Measurements from ENCODE around the gene LRRC8D.

The LRRC8D gene

GRCh38 chr1:89807503-89807902 lies 13.3 kb upstream of the LRRC8D start:
- no peak for DNase-seq (ENCODE audit: low spot score)

DNA sequence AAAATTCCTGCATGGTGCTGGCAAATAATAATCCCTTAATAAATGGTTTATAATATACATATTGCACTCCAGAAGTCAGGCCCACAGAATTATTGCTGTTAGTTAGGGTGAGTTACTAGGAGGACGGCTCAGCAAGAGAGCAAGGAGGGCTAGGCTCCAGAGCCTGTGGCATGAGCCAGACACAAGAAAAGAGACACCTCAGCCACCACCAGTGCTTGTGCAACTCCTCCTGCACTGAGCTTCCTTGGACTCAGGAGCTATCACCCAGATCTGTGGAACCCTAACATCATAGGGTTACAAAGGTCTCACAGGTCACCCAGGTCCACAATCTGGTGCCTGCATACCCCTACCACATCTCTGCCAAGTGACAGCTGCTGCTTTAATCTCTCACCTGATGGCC lies 12.8 kb upstream of the LRRC8D start:
- no peak for DNase-seq (ENCODE audit: low spot score)

DNA sequence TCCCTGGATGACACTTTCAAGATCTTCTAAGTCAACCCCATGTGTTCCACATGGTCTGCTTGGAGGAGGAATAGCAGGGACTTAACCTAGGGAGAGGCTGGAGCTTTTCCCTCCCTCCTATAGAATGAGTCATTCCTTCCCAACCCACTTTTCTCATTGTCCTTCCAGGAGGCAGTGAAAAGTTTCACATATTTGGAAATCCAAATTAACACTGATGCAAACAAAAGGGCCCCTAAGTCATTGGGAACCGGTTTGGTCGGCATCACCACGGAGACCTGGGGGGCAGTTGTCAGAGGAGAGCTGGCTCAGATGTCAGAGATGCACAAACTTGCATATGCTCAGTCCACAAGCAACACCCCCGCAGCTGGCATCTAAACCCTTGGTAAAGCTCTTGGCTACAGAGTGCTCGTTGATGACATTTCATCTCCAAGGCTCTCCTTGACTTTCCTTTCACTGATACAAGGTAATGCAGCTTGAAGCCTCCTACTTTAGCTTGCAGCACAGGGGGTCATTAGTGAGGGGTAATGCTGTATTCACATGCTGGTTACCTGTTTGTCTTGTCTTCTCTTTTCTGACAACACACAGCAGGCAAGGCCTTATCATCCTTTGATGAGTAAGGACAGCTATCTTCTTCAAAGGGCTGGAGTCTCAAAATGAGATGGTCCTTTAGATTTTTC lies 12.3 kb upstream of the LRRC8D start:
- DNase-seq (ENCODE audit: low spot score): no peak

DNA sequence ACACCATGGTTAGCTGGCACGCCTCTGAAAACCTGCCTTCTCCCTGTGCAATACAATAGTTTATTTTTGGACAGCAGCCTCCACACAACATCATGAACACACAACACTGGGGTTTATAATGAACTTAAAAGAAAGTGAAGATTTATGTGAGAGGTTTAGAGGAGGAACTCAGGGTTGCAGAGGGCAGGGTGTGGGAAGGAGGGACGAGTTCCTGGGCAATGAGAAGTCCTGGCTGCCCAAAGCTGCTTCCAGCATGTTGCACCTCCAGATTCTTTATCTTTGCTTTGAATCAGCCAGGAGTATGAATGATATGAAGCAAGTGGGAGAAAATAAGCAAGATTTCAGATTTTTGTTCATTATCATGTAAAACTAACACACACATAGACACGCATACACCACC lies 11.3 kb upstream of the LRRC8D start:
- DNase-seq (ENCODE audit: low spot score): no peak

GRCh38 chr1:89810302-89810701 lies 10.5 kb upstream of the LRRC8D start:
- no peak for DNase-seq (ENCODE audit: low spot score)

DNA sequence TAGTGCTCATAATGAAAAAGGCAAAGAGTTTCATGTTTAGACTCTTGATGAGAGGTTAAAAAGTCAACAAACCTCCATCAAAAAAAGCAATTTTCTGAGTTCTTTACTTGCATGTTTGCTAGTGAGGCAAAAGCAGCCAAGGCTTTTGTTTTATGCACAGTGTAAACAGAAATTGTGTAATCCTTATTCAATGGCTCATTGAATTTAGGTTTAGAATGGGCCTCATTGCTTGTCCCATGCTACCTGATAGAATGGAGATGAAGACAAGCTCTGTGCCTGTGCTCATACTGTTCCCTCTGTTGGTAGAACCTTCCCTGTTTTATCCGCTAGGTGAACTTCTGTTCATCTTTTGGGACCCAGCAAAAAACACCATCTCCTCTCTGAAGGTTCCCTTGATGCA lies 10.0 kb upstream of the LRRC8D start:
- no peak for DNase-seq (ENCODE audit: low spot score)

DNA sequence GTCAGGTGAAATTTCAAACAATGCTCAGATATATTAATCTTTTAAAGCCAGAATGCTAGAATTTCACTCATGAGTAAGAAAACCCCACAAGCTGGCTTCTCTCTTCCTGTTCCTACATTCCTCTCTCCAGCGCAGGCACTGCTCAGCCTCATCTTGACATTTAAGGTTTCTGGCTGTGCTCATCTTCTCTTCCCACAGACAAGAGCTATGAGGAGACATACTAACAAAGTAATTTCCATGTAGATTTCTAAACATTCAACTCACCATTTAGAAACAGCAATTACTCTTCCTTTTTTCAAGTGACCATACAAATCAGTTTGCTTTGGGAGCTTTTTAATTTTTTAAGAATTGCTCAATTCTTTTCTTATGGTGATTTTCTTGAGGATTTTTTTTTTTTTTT lies 7.8 kb upstream of the LRRC8D start:
- DNase-seq (ENCODE audit: low spot score): no peak

DNA sequence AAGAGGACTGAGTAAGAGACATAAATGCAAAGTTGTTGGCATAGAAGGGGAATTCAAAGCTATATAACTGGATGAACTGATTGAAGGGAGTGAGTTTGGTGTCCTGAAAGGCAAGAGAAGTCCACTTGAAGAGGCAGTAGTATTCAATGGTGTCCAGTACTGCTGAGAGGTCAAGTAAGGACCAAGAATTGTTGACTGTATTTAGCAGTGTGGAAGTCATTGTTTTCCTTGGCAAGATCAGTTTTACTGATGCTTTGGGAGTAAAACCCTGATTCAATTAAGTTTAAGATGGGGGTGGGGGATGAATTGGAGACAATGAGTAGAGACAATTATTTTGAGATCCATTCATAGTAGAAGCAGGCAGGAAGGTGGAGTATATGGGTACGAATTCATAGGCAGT lies 5.8 kb upstream of the LRRC8D start:
- no peak for DNase-seq (ENCODE audit: low spot score)

GRCh38 chr1:89815611-89816010 lies 5.2 kb upstream of the LRRC8D start:
- DNase-seq (ENCODE audit: low spot score): no peak

DNA sequence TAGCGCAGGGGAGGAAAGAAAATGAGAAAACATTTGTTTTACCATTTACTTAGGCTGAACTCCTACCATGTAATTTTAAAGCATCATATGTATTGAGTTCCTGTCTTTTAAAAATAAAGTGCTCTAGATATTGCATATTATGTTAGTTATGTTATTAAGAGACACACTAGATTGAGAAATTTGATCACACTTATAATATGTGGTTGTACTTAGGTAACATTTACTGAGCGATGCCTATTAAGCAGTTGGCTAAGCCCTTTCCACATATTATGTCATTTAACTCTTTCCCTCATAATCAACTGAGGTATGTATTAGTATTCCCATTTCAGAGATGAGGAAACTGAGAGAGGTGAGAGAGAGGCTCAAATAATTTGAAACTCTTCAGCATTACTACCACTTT lies 4.5 kb upstream of the LRRC8D start:
- DNase-seq (ENCODE audit: low spot score): no peak

GRCh38 chr1:89821322-89822108 lies 683 bp downstream of the LRRC8D start:
- DNase-seq (ENCODE audit: low spot score): peak; percentile 85

DNA sequence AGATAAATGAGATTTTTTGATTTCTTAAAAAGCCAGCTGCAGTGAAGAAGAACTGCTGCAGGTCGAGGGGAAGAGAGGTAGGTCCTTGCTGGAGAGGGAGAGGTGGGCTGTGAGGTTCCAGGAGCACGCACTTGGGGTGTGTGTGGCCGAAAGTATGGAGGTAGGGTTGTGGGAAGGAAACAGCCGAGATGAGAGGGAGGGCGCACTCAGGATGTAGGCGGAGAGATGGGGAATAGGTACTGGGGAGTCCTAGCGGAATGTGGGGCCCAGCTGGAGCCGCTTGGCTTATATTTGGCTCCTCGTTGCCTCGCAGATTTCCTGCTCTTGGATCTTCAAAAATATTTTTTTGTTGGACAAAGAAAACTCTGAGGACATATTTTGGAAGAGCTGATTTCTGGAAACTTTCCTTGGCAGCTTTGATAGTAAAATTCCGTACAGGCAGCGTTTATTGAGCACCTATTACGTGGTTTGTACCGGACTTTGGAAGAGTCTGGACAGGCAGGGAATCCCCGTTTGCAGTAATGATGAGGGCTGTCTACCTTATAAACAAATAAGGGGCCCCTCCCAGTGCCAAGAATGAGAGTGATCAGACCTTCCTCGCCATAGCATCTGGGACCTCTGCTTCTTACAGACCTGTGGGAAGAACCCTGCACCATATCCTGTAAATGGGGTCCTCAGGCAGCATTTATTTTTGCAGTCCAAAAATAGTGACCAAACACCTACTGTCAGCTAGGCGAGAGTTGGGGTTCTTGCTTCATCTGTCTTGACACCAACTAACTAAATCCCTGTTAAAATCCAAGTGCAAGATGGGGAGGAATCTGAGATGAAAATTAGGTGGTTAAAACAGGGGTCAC lies 1.5 kb downstream of the LRRC8D start:
- peak; percentile 45 for DNase-seq (ENCODE audit: low spot score)

DNA sequence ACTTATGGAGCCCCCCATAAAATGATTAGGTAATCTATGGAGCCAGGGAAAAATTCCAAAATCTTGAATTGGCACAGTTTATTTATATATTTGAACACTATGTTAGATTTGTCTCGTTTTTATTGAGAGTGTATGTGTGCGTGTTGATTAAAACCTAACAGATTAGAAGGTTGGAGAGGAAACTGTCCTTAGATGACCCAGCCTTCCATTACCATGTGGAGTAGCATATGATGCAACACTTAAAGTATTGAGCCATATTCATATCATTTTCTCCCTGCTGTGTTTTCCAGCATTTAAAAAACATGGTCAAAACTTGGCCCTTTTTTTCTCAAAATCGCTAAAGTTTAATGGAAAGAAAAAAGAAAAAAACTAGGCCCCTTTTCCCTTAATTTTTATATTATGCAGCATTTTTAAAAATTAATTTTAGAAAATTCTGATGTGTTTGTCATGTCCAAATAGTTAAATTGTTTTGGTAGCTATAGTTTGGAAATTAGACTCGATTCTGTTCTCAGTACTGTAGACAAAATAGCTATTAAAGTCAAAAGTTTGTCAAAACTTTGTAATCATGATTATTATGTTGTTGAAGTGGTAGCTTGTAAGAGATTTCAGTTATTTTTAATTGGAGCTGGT lies 2.3 kb downstream of the LRRC8D start:
- DNase-seq (ENCODE audit: low spot score): peak; percentile 42

- peak; percentile 26 for DNase-seq (ENCODE audit: low spot score)
Observed at GRCh38 chr1:89823679-89824292, 3.0 kb downstream of the LRRC8D start.

DNA sequence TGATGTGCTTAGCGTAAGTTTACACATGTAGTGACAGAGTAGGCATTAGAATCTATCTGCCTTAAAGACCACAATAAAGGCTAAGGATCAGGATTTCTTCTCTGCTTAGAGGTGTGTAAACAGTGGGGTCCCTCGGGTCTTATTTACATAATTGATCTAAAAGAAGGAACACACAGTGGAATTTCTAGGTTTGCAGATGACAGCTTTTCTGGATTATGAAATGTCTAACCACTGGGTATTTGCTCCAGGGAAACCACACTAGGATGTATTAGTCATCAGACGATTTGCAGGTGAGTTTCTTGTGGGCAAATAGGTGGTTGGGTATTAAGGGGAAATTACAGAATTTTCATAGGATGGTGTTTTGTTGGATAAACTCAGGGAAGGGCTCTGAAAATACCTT lies 5.8 kb downstream of the LRRC8D start:
- DNase-seq (ENCODE audit: low spot score): no peak

GRCh38 chr1:89827330-89827729 lies 6.5 kb downstream of the LRRC8D start:
- no peak for DNase-seq (ENCODE audit: low spot score)

GRCh38 chr1:89827902-89828301 lies 7.1 kb downstream of the LRRC8D start:
- no peak for DNase-seq (ENCODE audit: low spot score)

GRCh38 chr1:89829186-89829585 lies 8.4 kb downstream of the LRRC8D start:
- no peak for DNase-seq (ENCODE audit: low spot score)

DNA sequence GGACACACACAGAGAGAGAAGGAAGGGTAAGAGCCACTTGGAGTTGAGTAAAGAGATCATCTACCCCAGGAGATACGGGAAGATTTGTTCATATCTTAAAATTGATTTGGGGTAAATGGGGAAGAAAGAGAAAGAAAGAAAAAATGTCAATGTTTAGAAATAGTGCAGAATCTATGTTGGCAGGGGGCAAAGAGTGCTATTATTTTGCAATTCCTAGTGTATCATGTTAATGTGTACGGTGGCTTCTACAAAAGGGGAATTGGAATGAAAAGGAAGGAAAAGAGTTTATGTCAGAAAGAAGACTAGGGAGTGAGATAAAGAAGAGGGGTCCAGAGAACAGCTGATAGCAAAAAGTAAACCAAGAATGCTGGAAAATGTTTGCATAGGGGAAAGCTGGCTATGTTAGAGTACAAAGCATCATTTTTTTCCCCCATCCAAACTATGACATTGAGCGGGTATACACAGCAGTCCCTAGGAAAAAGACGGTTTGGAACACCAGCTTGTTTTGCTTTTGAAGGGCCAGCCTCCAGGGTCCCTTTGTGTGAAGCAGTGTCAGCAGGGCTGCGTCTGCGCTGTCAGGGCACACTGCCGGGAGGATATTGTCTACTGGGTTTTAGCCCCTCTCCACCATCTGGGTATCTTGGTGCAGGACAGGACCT lies 10.8 kb downstream of the LRRC8D start:
- no peak for DNase-seq (ENCODE audit: low spot score)

DNA sequence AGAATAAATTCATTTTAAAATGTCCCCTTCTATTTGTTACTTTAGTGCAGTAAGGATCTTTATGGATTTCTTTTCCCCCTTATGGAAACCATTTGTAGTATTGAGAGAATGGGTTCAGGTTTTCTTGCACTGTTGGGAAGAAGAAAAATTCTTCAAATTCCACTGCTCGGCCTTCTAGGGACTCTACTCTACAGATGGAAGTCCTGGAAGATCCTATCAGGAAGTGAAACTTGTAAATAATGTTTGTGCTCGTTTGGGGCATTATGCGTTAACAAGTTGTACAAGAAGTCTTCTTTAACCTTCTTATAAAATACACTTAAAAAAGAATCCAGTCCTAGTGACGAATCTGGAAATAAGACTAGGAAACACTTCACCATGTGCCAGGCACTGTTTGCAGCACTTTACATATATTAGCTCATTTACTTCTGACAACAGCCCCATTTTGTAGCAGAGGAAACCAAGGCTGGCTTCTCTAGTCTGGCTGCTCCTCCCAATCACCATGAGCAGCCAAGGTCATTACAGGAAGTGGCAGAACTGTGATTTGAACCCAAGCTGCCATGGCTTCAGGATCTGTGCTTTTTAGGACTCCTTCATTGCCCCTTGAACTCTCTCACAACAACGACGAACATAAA lies 11.8 kb downstream of the LRRC8D start:
- DNase-seq (ENCODE audit: low spot score): no peak

Measured in NAMALWA (cell line).